ENCODE data around the gene NAMPT.
"Not testable (repeated sequence)": the region's sequence is repeated elsewhere in the genome, so short reads cannot be mapped to it uniquely, and the experiment has no call there.

NAMPT gene

DNA sequence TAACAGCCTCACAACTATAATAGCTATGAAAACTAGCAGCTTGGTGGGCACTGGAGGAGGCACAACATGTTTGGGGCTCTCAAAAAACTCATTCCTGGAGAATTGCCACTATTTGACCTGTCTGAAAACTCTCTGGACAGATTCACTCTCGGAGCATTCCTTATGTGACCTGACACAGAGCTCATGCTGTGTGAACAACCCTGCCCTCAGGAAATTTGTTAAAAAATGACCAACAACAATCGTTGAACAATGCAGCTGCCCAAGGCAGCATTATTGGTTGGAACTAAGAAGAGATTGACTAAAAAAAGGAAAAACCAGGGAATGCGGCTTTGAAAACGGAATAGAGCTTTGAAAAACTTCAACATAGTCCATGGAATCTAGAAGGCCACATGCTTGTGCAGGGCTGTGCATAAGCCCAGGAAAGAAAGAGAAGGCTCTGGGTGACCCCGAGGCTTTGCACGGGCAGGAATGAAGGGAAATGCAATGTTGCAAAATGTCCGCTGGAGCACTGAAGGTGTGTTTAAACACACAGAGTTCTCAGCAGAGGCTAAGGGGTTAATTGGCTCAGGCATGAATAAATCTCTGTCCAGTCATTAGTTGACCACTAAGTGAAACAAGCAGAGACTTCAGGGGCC, 52.8 kb downstream of the NAMPT start:
- no peak for DNase-seq (ENCODE audit: low read depth)

DNA sequence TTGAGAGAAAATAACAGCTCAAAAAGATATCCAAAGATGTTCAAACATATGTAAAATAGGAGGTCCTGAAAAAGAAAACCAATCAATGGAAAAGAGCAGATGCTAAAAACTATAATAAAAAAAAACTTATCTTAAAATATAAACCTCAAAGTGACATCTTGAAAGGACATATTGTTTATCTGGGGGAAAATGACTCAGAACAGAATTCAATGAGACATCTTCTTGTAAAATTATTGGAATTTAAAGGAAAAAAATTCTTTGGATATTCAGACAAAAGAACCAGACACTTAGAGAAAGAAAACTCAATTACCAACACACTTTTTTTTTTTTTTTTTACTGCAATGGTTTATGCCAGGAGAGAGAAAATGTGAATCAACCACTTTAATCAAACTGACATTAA, 58.9 kb downstream of the NAMPT start:
- no peak for DNase-seq (ENCODE audit: low read depth)

DNA sequence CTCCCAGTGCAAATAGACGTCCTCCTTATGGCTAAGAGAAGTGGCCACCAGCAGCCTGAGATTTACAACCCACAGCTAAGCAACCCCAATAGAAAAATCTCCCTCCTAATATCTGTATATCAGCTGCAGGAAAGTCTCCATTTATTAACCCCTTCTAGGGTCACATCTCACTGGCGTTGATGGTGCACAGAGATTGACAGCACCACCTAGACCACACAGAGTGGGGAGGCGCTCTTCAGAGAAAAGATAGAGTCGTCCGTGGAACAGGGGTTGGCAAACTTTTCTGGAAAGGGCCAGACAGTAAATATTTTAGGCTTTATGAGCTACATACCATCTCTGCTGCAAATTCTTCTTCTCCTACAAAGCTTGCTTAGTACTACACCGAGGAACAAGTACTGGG, 60.0 kb downstream of the NAMPT start:
- no peak for DNase-seq (ENCODE audit: low read depth)

DNA sequence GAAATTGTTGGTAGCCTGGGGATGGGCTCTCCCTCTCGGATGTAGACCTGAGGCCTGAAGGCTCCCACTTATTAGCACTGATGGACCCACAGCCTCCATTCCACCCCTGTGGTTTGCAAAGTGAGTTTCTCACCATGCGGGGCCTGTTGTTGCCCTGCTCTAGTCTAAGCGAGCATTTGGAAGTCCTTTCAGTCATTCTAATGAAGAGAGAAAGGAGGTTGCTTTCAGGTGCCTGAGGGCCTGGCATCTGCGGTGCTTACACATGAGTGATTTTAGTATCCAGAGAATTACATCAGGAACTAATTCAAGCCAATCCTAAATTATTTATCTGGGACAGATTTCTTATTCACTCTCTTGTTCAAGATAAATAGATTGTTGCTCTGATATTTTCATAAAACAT, 61.6 kb downstream of the NAMPT start:
- no peak for DNase-seq (ENCODE audit: low read depth)

DNA sequence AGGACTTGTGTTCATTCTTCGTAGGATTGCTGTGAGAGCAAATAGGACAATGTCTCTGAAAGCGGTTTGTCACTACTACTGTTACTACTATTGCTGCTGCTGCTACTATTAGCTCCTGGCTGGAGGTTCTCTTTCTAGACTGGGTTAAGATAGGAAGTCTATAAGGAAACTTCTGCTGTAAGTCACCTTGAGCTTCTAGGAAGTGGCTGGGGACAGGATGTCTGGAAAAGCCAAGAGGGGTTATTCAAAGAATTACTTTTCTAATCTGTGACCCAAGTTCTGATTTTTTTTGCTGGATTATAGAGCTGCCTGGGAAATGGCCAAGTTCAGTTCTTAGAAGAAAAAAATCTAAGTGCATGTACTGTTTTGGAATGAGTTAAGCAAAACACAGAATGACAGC, 62.2 kb downstream of the NAMPT start:
- DNase-seq (ENCODE audit: low read depth), result no peak

DNA sequence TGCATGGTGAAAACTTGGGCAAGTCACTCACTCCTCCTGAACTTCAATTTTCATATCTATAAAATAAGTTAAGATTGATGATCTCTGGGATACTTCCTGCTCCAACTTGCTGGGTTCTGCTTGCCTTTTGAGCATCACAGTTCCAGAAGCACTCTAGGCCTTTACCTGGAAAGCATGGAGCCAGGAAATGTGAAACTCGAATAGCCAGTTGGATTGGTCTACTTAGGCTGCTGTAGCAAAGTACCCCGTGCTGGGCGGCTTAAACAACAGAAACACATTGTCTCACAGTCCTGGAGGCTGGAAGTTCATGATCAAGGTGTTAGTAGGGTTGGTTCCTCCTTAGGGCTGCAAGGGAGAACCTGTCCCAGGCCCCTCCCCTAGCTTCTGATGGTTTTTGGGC, 64.5 kb downstream of the NAMPT start:
- DNase-seq (ENCODE audit: low read depth), result no peak

DNA sequence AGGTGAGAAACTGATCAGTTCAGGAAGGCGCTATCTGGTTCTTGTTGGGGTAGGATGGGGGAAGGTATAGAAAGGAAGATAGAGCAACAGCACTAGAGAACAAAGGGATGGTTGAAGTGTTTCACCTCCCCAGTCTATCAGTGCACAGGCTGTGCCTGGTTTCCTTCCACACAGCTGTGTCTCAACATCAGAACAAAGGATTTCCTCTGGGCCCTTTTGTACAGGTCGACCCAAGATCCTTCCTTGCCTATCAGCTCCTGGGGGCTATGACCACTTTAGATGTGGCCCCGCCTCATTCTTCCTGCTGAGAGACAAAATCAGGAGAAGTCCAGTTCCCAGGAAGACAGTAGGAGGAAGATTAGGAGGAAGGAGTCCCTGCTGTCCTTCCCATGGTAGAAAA, 65.6 kb downstream of the NAMPT start:
- DNase-seq (ENCODE audit: low read depth), result no peak

DNA sequence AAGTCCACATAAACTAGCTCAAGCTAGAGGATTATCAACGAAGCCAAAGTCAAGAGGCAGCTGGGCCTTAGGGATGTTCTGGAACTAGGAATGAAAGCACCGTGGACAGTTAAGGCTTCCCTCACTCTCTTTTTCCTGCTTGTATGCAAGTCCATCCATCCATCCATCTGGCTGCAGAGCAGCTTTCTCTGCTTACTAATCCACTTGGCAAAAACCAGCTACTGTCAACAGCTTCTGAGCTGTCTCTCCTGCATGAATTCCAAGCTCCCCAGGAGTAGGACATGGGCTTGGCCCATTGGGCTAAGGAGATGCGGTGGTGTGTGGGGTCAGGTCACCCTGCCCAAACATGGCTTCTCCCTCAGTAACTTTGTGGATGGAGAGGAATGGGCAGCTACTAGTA, 66.2 kb downstream of the NAMPT start:
- DNase-seq (ENCODE audit: low read depth), result no peak

DNA sequence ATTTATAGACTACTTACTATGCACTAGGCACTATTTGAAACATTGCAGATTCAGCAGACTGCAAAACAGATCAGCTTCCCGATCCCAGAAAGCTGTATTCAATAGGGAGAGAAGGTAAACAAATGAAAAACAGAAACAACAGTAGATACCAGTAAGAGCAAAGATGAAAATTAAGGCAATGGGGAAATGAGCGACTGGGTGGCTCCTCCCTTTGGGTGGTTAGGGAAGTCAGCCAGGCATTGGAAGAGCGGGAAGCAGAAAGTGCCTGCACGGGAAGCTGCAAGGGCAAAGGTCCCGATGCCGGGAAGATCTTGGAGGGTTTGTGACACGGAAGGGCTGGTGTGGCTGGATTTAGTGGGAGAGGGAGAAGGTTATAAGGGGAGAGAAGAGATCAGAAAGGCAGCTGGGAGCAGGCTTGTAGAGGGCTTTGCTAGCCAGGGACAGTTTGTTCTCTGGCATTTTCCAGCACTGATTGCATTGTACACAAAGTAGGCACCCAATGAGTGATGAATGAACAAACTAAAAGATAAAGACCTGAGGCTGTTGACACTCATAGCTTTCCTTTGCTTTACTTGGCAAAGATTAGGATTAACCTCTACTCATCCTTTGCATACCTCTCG, 67.8 kb downstream of the NAMPT start:
- no peak for DNase-seq (ENCODE audit: low read depth)

DNA sequence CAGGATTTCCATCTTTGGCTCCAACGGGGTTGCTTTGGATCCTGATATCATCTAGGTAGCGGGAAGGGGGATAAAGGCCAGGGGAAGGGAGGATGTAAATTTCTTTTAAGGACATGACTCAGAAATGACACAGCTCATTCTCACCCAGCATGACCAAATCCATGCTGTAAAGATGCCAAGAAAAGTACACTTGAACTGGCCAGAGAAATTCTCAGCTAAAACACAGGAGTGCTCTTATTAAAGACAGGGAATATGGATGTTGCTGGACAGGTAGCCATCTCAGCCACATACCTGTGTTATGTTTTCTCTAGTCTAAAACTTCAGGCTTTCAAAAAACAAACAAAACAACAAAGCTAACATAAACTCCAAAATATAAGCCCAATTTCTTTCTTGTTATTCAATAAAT, 68.3 kb downstream of the NAMPT start:
- DNase-seq (ENCODE audit: low read depth), result peak; percentile 68

DNA sequence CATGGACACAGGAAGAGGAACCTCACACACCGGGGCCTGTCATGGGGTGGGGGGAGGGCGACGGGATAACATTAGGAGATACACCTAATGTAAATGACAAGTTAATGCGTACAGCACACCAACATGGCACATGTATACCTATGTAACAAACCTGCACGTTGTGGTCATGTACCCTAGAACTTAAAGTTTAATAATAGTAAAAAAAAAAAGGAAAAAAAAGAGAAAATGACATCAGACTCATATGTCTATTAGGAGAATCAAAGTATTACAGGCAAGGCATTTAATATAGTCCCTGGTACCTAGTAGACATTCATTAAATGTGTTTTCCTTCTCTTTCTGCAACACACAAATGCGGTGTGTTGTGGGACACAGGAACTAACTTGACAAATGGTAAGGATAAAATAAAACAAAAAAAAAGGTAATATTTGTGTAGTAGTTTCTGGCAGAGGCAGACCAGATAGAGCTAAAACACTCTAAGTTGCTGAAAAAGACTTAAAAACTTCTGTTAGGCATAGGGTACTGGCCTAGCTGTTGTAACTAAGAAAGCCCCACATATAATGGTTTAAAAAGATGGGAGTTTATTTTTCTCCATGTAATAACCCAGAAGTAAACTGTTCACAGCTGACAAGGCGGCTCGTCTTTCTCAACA, 68.8 kb downstream of the NAMPT start:
- DNase-seq (ENCODE audit: low read depth), result no peak

DNA sequence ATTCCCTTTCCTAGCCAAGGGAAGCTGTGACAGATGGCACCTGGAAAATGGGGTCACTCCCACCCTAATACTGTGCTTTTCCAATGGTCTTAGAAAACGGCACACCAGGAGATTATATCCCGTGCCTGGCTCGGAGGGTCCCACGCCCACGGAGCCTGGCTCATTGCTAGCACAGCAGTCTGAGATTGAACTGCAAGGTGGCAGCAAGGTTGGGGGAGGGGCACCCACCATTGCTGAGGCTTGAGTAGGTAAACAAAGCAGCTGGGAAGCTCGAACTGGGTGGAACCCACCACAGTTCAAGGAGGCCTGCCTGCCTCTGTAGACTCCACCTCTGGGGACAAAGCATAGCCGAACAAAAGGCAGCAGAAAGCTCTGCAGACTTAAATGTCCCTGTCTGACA, 75.8 kb downstream of the NAMPT start:
- DNase-seq (ENCODE audit: low read depth), result not testable (repeated sequence)

DNA sequence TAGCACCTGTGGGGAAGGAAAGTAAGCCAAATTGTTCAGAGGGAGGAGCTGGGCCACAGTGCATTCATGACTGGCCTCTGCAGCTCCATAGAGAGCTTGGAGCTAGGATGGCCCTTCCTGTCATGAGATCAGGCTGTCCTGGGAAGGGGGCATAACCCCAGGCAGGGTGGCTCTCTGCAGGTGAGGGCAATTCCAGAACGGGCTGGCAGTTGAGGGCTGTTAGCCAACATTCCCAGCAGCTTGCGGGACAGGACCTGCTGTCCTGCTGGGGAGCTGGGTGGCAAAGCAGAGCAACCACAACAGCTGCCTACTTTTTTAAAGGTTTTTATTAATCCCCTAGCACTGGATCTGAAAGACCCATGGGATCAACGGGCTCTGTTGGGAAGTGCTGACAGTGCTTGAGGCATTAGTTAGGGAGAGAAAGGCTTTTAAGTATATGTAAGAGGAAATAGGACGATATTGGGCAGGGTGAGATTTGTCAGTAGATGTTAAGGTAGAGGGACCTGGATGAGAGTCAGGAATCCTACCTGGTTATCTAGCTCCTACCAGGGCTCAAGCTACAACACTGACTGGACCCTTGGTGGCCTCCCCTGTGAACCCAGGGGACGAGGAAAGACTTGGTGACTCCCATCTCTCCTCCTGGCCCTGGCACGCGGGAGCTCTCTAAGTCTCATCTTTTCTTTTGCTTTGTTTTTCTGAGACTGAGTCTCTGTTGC, 77.8 kb downstream of the NAMPT start:
- no peak for DNase-seq (ENCODE audit: low read depth)

DNA sequence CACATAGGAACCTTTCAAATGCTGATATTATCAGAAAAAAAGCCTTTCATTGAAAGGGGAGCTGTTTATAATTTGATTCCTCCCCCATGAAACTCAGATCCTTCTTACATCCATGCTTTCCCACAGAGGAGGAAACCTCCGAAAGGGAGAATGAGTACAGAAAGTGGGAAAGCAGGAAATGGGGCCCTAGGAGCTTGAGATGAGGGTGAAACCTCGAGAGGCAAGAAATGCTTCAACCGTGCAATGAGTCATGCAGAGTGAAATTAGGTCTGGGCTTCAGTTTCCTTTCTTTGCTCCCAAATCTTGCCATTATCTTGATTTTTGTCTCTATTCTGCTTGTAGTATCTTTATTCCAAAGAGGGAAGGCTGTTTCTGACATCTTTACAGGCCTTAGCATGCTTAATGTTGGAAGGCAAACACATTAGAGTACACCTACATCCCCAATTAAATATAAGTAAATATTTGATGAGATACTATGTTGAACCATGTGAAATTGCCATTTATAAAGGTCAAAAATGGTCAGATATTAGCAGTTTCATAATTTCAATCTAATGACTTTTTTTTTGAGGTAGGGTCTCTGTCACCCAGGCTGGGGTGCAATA, 79.1 kb downstream of the NAMPT start:
- DNase-seq (ENCODE audit: low read depth), result no peak

DNA sequence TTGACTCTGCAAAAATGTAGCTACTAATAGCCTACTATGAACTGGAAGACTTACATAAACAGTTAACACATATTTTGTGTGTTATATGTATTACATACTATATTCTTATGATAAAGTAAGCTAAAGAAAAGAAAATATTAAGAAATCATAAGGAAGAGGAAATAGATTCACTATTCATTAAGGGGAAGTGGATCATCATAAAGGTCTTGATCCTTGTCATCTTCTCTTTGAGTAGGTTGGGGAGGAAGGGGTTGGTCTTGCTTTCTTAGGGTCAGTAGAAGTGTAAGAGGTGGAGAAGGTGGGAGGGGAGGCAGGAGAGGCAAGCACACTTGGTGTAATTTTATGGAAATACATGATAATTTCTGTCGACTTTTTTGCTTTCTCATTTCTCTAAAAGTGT, 81.3 kb downstream of the NAMPT start:
- no peak for DNase-seq (ENCODE audit: low read depth)

DNA sequence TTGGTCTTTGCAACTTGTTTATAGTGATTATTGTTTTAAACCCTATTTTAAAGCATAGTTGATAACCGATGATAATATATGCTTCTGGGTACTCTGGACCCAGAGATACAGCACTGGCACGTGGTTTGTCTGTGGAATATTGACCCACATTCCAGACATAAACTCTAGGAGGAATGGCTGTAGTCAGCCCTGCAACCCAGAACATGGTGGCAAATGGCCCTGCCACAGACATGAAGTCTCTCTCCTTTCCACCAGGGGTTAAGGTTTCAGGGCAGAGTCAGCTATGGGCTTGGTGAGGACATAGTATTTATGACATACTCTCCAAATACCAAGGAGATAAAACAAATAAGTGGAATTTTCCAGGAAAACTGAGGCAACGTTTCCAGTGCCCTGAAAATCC, 83.6 kb downstream of the NAMPT start:
- DNase-seq (ENCODE audit: low read depth), result no peak

DNA sequence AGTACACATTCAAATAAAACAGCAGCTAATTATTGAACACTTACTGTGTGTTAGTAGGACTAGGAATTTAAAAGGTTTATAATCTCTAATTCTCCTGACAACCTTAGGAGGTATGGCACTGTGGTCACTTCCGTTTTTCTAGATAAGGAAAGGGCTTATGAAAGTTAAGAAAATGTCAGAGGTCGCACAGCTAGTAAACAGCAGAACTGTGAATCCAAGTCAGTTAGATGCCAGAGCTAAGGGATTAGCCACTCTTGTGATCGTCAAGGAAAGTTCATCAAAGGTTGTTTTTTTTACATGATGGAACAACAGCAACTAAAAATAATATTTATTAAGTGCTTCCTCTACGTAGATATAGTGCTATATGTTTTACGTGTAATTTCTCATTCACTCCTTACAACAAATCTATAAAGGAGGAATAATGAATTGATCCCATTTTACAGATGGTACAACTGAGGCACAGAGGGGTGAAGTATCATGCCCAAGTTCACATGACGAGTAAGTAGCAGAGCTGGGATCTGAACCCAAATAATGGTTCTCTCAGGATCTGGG, 84.9 kb downstream of the NAMPT start:
- DNase-seq (ENCODE audit: low read depth), result no peak

DNA sequence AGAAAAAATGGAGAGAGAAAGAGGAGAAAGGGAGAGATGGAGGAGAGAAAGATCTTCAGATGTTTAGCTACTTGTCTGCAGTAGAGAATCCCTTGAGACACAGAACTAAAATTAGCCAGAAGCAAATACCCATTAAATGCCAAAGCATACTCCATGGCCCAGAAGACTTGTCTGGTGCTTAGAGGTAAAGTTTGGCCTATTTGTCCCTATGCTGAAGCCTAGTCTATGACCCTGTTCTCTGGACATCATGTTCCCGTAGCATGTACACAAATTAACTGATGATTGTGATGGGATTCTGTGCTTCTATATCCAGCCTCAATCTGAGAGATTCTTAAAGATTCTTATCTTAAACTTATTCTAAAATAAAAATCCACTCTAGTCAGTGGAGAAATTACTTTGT, 85.8 kb downstream of the NAMPT start:
- DNase-seq (ENCODE audit: low read depth), result no peak

Measured in GM04503 (cell line).